ENCODE measurements around the gene DHFR.

DNA sequence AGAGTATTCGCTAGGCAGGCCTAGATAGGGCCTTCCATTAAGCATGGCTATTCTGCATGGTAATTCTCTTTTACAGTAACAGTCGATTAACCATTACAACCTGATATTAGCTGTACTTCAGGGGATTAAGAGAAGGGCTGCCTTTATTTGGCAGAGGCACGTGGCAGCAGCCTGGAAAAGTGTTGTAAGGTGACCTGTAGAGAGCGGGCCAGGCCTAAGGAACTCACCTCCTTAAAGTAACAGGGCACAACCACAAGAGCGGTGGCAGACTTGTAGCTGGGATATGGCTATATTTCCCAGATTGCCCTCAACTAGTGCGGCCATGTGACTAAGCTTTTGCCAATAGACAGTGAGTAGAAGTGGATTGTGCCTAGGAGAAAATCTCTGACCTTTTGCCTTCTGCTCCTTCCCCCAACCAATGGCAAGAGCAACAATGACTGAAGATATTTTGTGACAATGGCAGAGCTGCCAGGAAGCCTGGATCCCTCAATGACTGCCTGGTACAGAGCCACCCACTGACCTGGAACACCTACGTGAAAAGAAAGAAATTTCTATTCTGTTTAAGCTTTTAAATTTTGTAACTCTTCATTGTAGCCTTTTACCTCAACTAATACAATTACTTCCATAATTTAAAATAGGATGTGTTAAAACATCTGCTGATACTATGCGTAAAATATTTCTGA is 65.8 kb downstream of the DHFR start:
- TF ChIP-seq, protein P1, sequence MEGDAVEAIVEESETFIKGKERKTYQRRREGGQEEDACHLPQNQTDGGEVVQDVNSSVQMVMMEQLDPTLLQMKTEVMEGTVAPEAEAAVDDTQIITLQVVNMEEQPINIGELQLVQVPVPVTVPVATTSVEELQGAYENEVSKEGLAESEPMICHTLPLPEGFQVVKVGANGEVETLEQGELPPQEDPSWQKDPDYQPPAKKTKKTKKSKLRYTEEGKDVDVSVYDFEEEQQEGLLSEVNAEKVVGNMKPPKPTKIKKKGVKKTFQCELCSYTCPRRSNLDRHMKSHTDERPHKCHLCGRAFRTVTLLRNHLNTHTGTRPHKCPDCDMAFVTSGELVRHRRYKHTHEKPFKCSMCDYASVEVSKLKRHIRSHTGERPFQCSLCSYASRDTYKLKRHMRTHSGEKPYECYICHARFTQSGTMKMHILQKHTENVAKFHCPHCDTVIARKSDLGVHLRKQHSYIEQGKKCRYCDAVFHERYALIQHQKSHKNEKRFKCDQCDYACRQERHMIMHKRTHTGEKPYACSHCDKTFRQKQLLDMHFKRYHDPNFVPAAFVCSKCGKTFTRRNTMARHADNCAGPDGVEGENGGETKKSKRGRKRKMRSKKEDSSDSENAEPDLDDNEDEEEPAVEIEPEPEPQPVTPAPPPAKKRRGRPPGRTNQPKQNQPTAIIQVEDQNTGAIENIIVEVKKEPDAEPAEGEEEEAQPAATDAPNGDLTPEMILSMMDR (IDR thresholded peaks at IDR 0.05), result no peak
- no peak for TF ChIP-seq POLR2A (IDR thresholded peaks at IDR 0.05)

Data from body of pancreas (tissue), 4 donors.